Skin epidermis (tissue), 12 donors: Measurements from ENCODE around the gene IMMP2L.
A peak's percentile ranks its signal among the peaks of the same experiment; 100 is the strongest.

Source experiments
- H3K27ac ChIP-seq, 21 experiments: fragments of 200-600 bp; sonication (generic) in 11 of 21; one replicate each; pipeline ENCODE4 v1.5.0; 2020; ENCODE audit warnings: mild to moderate bottlenecking in 3 of 21, inconsistent platforms in 2 of 21, moderate library complexity in 2 of 21
- H3K4me3 ChIP-seq, 7 experiments: fragments of 200-600 bp; sonication (generic) in 2 of 7; one replicate each; pipeline ENCODE4 v1.5.0; 2020; ENCODE audit warnings: inconsistent platforms in 2 of 7, mild to moderate bottlenecking in 2 of 7, moderate library complexity in 1 of 7

The IMMP2L gene

GRCh38 chr7:111560773-111561653, 1.3 kb downstream of the IMMP2L start:
- Histone ChIP-seq H3K4me3 (peak overlapping the region in 6 of 7 experiments; percentile 57 to 99 (median 84)), H3K27ac (peak overlapping the region in 12 of 21 experiments; percentile 79 to 94 (median 92))

DNA sequence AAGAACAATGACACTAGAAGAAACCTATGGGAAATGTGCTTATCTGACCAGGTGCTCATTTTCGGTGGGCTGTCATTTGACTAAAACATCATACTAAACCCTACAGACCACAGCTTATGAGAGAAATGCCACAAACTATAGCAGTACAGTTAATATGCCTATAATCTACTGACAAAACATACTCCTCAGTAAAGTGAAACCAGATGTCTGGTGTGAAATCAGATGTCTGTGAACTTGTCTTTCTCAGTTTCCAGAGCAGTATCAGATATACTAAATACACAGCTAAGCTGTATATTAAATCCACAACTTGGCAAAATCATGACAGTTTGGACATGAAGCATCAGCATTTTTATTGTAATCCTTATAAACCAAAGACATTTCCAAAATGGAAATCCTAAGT, 3.3 kb downstream of the IMMP2L start:
- Histone ChIP-seq H3K27ac (no peak overlapping the region), H3K4me3 (no peak overlapping the region)

DNA sequence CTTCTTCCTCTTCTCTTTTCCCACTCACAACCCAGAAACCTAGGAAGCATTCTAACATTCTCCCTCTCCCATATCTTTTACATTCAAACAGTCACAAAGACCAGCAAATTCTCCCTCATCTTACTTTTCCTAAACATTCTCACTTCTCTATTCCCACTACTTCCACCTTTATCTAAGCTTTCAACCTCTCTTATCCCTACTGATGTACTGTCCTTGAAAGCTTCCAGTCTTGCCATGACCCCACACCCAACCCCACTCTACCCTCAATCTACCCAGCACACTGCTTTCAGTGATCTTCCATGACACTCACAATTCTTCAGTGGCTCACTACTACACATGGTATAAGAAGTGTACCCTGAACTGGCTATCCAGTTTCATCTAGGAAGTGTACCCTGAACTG, 5.3 kb downstream of the IMMP2L start:
- Histone ChIP-seq H3K27ac (no peak overlapping the region), H3K4me3 (no peak overlapping the region)

- H3K27ac ChIP-seq = no peak overlapping the region
- no peak overlapping the region for H3K4me3 ChIP-seq
Measured at GRCh38 chr7:111554086-111554485, 8.2 kb downstream of the IMMP2L start.

DNA sequence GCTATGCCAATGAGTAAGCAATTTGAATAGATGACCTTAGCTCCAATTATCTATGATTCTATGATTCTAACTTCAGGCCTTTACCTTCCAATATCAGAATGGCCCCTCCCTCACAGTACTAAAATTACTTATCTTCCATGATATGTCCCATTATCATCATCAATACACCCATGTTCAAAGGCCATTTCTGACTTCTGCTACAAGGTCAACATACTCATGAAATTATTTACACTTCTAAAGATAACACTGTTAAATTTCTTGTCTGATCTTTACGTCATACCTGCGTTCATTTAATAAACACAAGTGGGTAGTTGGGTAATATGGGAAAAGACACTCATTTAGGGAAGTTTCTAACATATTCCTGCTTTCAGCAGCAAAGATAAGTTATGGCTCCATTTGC, 21.2 kb downstream of the IMMP2L start:
- Histone ChIP-seq H3K27ac (no peak overlapping the region), H3K4me3 (no peak overlapping the region)

- Histone ChIP-seq H3K4me3 (no peak overlapping the region), H3K27ac (no peak overlapping the region)
Measured at GRCh38 chr7:111540199-111540815, 22.0 kb downstream of the IMMP2L start.

GRCh38 chr7:111537134-111537533, 25.2 kb downstream of the IMMP2L start:
- Histone ChIP-seq H3K4me3 (no peak overlapping the region), H3K27ac (no peak overlapping the region)

DNA sequence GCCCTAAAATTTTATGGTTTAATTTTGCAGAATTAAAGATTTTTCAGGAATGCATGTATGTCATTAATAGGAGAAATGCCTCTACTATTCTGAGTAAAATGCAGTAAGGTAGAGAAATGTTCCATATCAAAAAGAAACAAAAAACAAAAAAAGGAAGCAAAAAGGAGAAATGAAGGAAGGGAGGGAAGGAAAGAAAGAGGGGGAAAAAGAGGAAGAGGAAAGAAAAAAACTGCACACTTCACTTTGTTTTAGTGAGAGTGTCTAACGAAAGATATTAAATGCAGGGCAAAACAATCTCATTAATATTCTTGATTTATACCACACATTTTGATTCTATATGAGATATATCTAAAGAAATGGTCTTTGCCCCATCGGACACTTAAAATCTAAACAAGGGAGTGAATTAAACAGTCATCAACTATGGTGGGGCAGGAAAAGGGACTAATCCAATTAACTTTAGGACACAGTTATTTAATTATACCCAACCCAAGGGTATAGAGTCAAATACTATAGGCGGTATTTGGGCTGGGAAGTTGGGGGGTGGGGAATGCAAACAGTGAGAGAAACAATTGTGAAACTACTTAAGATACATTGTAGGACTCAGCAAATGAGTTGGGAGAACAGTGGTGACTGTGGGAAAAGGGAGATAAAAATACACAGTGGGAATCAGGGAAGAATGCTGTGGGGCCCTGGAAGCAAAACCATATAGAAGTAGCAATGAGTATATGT, 27.0 kb downstream of the IMMP2L start:
- Histone ChIP-seq H3K4me3 (no peak overlapping the region), H3K27ac (no peak overlapping the region)

DNA sequence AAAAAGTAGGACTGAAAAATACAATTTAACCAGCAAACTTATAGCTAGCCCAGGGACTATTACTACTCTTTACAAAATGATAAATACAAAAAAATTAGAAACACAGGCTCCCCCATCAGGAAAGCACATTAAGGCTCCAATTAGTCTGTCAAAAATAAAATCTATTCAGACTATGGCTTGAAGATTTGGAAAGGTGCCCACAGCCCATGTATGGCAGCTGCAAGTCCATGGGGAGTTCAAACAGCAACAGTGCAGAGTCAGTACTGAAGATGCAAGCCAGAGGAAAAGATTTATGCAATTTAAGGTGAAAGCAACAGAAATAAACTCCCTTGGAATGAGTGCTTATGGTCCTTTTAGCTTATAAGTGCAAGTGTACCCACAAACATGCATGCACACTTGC, 29.7 kb downstream of the IMMP2L start:
- no peak overlapping the region for H3K27ac ChIP-seq
- no peak overlapping the region for H3K4me3 ChIP-seq

DNA sequence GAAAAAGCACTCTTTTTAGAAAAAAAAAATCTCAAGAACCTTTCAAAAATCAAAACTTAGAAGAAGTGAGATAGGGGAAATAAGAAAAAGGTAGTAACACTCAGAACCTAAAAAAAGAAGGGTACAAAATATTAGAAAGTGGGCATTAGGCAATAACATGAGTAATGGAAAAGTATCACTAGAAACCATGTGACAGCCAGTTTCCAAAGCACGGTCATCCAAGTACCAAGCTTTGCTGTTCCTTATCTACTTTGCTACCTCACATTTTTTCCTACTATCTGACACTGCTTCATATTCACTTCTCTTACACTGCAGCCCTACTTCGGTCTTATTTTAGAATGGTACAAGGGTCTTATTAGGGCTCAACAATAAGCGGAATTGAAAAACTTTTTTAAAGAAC, 30.3 kb downstream of the IMMP2L start:
- Histone ChIP-seq H3K27ac (no peak overlapping the region), H3K4me3 (no peak overlapping the region)

DNA sequence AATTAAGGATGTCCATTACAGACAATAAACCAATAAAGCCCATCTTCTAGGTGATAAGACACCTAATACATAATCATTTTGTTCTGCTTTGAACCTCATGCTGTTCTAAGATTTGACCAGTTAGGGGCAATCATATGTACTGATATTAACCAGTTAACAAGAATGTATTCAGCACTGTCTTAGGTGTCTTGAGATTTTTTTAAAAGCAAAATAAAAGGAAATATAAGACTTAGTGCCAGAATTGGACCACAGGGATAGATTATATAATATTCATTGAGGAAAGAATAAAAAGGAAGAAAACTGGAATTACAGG, 32.0 kb downstream of the IMMP2L start:
- Histone ChIP-seq H3K4me3 (no peak overlapping the region), H3K27ac (no peak overlapping the region)

DNA sequence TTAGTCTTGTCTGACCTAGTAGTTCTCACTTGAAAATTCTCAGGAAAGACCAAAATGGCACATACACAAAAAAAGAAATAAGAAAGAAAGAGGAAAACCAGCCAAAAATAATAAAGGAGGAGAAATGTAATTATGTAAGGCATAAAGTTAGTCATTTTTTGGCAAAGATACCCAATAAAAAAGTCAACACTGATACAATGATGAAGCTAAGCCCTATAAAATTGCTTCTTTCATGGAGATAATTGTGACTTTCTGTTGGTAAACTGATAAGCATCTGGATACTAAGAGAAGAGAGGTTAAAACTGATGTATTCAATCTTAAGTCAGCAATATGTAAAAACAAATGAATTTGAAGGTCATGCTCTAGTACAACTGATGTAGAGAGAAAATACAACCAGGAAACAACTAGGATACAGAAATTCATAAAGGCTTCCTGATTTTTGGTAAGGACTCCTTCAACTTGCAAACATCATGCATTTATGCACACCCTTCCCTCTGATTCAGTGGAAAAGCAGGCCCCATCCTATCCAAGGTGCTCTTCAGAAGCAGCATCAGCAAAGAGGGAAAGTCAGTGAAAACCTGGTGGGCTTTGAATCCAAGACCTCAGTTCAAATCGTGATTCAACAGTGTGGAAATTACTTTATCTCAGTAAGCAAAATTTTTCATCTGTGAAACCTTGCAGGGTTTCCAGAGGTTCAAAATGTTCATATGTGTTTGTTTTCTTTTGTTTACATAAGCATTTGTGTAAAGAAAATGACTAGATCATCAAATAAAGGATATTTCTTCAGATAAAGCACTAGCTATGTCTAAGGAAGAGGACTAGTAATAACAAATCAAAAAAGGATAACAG, 32.6 kb downstream of the IMMP2L start:
- no peak overlapping the region for H3K27ac ChIP-seq
- no peak overlapping the region for H3K4me3 ChIP-seq

DNA sequence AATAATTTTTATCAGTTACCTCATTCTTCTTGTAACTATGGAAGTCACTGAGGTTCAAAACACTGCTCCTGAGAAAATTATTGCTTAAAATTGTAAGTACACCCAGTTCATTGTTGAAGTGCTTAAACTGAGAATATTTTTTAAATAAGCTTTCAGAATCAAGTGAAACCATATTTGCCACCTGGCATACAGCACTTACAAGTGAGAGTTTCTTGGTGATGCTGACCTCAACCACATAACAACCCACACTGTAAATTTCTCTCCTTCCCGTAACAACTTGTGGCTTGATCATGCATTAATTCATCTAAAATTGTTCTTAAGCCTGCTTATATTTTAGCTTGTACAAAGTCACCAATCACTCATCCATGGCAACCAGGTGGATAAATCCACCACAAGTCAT, 34.0 kb downstream of the IMMP2L start:
- no peak overlapping the region for H3K27ac ChIP-seq

DNA sequence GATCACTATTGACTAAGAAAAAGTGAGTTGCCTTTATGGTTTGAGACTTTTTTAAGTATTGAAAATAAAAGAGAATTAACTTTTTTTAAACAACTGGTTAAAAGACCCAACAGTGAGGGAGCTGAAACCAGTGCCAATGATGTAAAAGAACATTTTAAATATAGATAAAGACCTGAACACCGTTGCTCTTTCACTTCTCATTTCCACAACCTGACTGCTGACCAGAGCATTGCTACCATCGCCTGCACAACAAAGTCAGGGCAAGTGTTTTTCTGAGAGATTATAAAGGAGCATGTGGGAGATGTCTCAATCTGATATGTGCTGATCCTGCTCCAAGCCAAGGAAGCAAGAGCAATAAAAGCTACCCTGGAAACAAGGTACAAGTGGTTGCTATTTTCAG, 34.7 kb downstream of the IMMP2L start:
- no peak overlapping the region for H3K4me3 ChIP-seq
- no peak overlapping the region for H3K27ac ChIP-seq

More for the DNA sequence above, 34.0 kb downstream of the IMMP2L start:
- H3K4me3 ChIP-seq = no peak overlapping the region

DNA sequence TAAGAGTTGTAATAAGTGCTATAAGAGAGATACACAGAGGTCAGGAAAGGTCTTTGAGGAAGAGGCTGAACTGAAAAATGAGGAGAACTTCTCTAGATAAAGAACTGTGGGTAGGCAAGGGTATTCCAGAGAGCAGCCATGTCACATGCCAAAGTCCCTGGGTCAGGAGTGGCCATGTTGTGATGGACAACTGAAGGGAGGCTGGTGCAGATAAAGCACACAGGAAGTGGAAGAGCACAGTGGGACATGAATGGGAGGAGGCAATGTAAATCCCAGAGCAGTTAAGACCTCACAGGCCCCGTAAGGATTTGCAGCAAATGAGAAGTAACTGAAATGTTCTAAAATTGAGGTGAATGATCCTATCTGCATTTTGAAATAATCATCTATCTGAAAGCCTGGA, 37.2 kb downstream of the IMMP2L start:
- no peak overlapping the region for H3K4me3 ChIP-seq

DNA sequence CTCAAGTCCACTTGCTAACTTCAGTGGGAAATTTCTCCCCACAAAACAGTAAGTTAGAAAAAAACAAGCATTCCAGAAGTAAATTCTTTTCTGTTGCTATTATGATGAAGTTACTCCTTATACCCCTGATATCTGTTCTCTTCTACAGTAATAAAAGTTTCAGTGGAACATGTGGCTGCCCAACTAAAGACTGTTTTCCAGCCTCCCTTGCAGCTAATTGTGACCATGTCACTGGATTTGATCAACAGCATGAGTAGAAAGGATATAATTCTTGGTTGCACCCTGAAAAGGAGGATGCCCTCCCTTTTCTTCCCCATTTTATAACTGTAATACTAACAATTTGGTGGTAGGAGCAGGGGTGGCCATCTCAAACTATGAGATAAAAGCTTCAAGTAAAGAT, 40.6 kb downstream of the IMMP2L start:
- Histone ChIP-seq H3K27ac (no peak overlapping the region), H3K4me3 (no peak overlapping the region)

More for the DNA sequence above, 37.2 kb downstream of the IMMP2L start:
- H3K27ac ChIP-seq = no peak overlapping the region

DNA sequence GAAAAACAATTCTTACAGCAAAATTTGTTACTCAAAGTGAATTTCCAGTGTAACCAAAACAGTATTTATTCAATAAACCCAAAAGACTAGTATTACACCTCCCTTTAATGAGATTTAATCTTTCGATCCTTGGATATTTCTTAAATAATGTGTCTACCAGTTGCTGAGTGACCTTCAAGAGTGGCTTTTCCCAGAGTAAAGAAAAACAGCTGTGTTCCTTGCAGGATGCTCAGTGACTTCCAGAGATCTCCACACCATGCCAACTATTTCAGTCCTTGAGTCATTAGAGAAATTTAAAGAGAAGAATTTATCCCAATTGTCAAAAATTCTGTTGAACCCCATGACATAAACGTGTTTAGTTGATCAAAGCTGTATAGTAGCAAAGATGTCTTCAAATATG, 44.0 kb downstream of the IMMP2L start:
- no peak overlapping the region for H3K27ac ChIP-seq
- H3K4me3 ChIP-seq = no peak overlapping the region

- Histone ChIP-seq H3K4me3 (no peak overlapping the region), H3K27ac (no peak overlapping the region)
Measured at GRCh38 chr7:111517549-111517951, 44.7 kb downstream of the IMMP2L start.

GRCh38 chr7:111516612-111517011, 45.7 kb downstream of the IMMP2L start:
- H3K4me3 ChIP-seq = no peak overlapping the region
- no peak overlapping the region for H3K27ac ChIP-seq

DNA sequence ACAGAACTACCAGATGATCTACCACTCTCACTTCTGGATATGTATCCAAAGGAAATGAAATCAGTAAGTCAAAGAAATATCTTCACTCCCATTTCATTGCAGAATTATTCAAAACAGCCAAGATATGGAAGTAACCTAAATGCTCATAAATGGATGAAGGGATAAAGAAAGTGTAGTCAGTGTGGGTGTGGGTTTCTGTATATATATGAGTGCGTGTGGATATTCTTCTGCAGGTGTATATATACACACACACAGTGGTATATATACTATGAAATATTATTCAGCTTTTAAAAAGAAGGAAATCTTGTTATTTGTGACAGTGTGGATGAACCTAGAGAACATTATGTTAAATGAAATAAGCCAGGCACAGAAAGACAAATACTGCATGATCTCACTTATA, 48.7 kb downstream of the IMMP2L start:
- H3K27ac ChIP-seq = no peak overlapping the region
- no peak overlapping the region for H3K4me3 ChIP-seq
